ENCODE data around the gene RNU11.

- TF ChIP-seq CTCF (IDR thresholded peaks at IDR 0.05) (no peak), POLR2AphosphoS5 (IDR thresholded peaks at IDR 0.05; ENCODE audit: insufficient read depth in 1 of 2, low read depth in 1 of 2) (no peak)
Observed at GRCh38 chr1:28606771-28607170, 41.6 kb upstream of the RNU11 start.
